ENCODE data around the gene MLN.

DNA sequence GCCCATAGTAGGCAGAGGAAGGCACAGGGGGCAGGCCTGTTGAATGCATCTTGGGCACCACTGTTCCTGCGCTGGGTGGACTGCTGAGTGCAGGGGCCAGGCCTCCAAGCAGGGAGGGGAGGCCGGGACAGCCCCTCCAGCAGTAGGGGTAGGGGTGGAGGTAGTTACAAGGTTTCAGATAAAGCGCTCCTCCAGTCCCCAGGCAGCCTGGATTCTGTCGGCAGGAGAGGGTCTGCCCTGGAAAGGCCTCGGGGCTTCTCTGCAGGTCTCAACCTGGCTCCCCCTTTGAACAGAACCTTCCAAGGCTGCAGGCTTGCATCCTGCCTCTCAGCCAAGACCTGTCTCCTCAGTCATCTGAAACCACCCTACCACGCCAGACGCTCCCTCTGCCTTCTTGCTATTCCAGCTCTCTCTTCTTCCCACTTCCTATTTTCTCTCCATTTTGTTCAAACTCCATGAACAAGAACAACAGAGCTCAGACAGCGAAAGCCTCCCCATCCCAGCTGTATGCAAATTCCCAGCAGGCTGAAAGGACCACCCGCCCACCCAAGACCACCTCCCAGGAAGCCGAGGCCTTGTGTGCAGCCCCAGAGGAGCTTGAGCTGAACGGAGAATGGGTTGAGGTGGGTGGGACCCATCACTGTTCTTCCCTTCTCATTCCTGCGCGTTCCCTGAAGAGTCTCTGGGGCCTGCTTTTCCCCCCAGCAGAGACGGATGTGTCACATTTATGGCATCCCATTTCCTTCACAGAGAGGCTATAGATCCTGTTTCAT lies 1.4 kb downstream of the MLN start:
- TF ChIP-seq, protein P1, sequence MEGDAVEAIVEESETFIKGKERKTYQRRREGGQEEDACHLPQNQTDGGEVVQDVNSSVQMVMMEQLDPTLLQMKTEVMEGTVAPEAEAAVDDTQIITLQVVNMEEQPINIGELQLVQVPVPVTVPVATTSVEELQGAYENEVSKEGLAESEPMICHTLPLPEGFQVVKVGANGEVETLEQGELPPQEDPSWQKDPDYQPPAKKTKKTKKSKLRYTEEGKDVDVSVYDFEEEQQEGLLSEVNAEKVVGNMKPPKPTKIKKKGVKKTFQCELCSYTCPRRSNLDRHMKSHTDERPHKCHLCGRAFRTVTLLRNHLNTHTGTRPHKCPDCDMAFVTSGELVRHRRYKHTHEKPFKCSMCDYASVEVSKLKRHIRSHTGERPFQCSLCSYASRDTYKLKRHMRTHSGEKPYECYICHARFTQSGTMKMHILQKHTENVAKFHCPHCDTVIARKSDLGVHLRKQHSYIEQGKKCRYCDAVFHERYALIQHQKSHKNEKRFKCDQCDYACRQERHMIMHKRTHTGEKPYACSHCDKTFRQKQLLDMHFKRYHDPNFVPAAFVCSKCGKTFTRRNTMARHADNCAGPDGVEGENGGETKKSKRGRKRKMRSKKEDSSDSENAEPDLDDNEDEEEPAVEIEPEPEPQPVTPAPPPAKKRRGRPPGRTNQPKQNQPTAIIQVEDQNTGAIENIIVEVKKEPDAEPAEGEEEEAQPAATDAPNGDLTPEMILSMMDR (IDR thresholded peaks at IDR 0.05; ENCODE audit: borderline replicate concordance, extremely low read depth, low read length, poor library complexity, severe bottlenecking): no peak
- no peak for TF ChIP-seq EZH2 (IDR thresholded peaks at IDR 0.05; ENCODE audit: borderline replicate concordance, low read depth, low read length, severe bottlenecking)

Measured in DND-41 (cell line).